PC-9 (cell line): Measurements from ENCODE around the gene CENPA.

Experiments used
- CTCF ChIP-seq: fragments of 200-600 bp; sonication (generic); conservative IDR thresholded peaks from 2 replicates; pipeline ENCODE4 v1.6.1; 2017; ENCODE audit warnings: mixed run types, antibody characterized with exemption, mild to moderate bottlenecking, moderate library complexity
- EZH2 ChIP-seq: fragments of 200-600 bp; sonication (generic); IDR thresholded peaks from 2 replicates; pipeline ENCODE4 v1.8.0; 2017; ENCODE audit warnings: antibody characterized with exemption, low read depth

- TF ChIP-seq CTCF (no peak), EZH2 (no peak)
Observed at GRCh38 chr2:26805241-26805676, 19.4 kb downstream of the CENPA start.
